HG02870 (cell line): Measurements from ENCODE around the gene POC1A.
"Not testable (repeated sequence)": the region's sequence is repeated elsewhere in the genome, so short reads cannot be mapped to it uniquely, and the experiment has no call there.

Experiments
- ATAC-seq: cut with Tn5 transposase; IDR thresholded peaks from one replicate; pipeline ENCODE4 v1.9.1; 2021; ENCODE audit warnings: mild to moderate bottlenecking, moderate library complexity; ENCODE audit not compliant: unreplicated experiment

The POC1A gene

GRCh38 chr3:52153389-52154096 is 680 bp downstream of the POC1A start:
- peak; percentile 4 for ATAC-seq

- not testable (repeated sequence) for ATAC-seq
Measured at GRCh38 chr3:52151991-52152390, 2.2 kb downstream of the POC1A start.

- ATAC-seq: no peak
Measured at GRCh38 chr3:52150860-52151259, 3.4 kb downstream of the POC1A start.

- no peak for ATAC-seq
Measured at GRCh38 chr3:52150357-52150756, 3.9 kb downstream of the POC1A start.

GRCh38 chr3:52149726-52150125 is 4.5 kb downstream of the POC1A start:
- ATAC-seq: no peak

GRCh38 chr3:52149021-52149420 is 5.2 kb downstream of the POC1A start:
- ATAC-seq: no peak

GRCh38 chr3:52147804-52148203 is 6.4 kb downstream of the POC1A start:
- ATAC-seq: no peak

- no peak for ATAC-seq
Measured at GRCh38 chr3:52146811-52147210, 7.4 kb downstream of the POC1A start.

- no peak for ATAC-seq
Measured at GRCh38 chr3:52146189-52146588, 8.0 kb downstream of the POC1A start.

- ATAC-seq: no peak
Measured at GRCh38 chr3:52145736-52146110, 8.5 kb downstream of the POC1A start.

- no peak for ATAC-seq
Measured at GRCh38 chr3:52144796-52145735, 9.2 kb downstream of the POC1A start.

GRCh38 chr3:52144034-52144795 is 10.0 kb downstream of the POC1A start:
- no peak for ATAC-seq

GRCh38 chr3:52143616-52144015 is 10.6 kb downstream of the POC1A start:
- no peak for ATAC-seq

GRCh38 chr3:52143156-52143555 is 11.1 kb downstream of the POC1A start:
- ATAC-seq: no peak

- no peak for ATAC-seq
Measured at GRCh38 chr3:52141751-52142150, 12.5 kb downstream of the POC1A start.

- no peak for ATAC-seq
Measured at GRCh38 chr3:52140769-52141168, 13.5 kb downstream of the POC1A start.

- no peak for ATAC-seq
Measured at GRCh38 chr3:52140000-52140399, 14.2 kb downstream of the POC1A start.

- no peak for ATAC-seq
Measured at GRCh38 chr3:52137311-52137710, 16.9 kb downstream of the POC1A start.

GRCh38 chr3:52136513-52136912 is 17.7 kb downstream of the POC1A start:
- ATAC-seq: no peak

GRCh38 chr3:52135332-52135731 is 18.9 kb downstream of the POC1A start:
- ATAC-seq: no peak

- no peak for ATAC-seq
Measured at GRCh38 chr3:52134761-52135160, 19.5 kb downstream of the POC1A start.
